HEK293 (cell line): ENCODE measurements around the gene TANC1.

Experiments used
- CTCF ChIA-PET: fragments of 350-600 bp; formaldehyde crosslinking; extraction: SDS; loops from one replicate; lab custom pipeline; 2021; ENCODE audit warnings: antibody characterized with exemption; lab: Yijun Ruan, JAX
- POLR2A ChIA-PET: fragments of 300-600 bp; formaldehyde crosslinking; extraction: SDS; loops from one replicate; lab custom pipeline; 2020; ENCODE audit warnings: antibody characterized with exemption, inconsistent platforms; lab: Yijun Ruan, JAX
- H3K27ac ChIP-seq: fragments of 200-500 bp; sonication (Bioruptor generic); 2 replicates; pipeline ENCODE4 v1.5.1; 2014; ENCODE audit warnings: low read depth, low read length, control low read depth, inconsistent platforms; ENCODE audit errors: extremely low read depth
- H3K36me3 ChIP-seq, 2 experiments: fragments of 200-500 bp in 1 of 2; sonication (Bioruptor generic) in 1 of 2; 1 replicate in 1 of 2; 2 replicates in 1 of 2; pipeline ENCODE4 v1.5.1; 2014 to 2017; ENCODE audit warnings: inconsistent platforms in 2 of 2, low read length in 2 of 2; ENCODE audit not compliant: control insufficient read depth in 2 of 2, insufficient read depth in 1 of 2
- H3K4me1 ChIP-seq: fragments of 200-500 bp; sonication (Bioruptor generic); 2 replicates; pipeline ENCODE4 v1.5.1; 2014; ENCODE audit warnings: mild to moderate bottlenecking, low read length, inconsistent platforms; ENCODE audit not compliant: control insufficient read depth, insufficient read depth
- H3K4me3 ChIP-seq: 2 replicates; pipeline ENCODE4 v1.5.1; 2011; ENCODE audit warnings: low read depth, mild to moderate bottlenecking, control low read depth, low read length, moderate library complexity
- H3K9me3 ChIP-seq: fragments of 200-500 bp; sonication (Bioruptor generic); 2 replicates; pipeline ENCODE4 v1.5.1; 2014; ENCODE audit warnings: low read depth, low read length, inconsistent platforms; ENCODE audit not compliant: control insufficient read depth, insufficient read depth
- EGR2 ChIP-seq: fragments of 450-650 bp; formaldehyde crosslinking; IDR thresholded peaks from 2 replicates; pipeline ENCODE4 v1.5.1; 2016; ENCODE audit warnings: low read depth, missing biosample characterization, missing genetic modification characterization
- GFI1B ChIP-seq: fragments of 450-650 bp; formaldehyde crosslinking; IDR thresholded peaks from 2 replicates; pipeline ENCODE4 v1.5.1; 2016; ENCODE audit warnings: missing biosample characterization, missing genetic modification characterization
- HOXC10 ChIP-seq: sonication (generic); formaldehyde crosslinking; IDR thresholded peaks from 2 replicates; pipeline ENCODE4 v1.8.1; 2023; ENCODE audit warnings: mild to moderate bottlenecking, missing genetic modification reagents
- MEIS1 ChIP-seq: sonication (generic); formaldehyde crosslinking; IDR thresholded peaks from 2 replicates; pipeline ENCODE4 v1.8.1; 2022; ENCODE audit warnings: missing genetic modification reagents, mild to moderate bottlenecking, borderline replicate concordance
- MZF1 ChIP-seq: fragments of 450-650 bp; formaldehyde crosslinking; IDR thresholded peaks from 2 replicates; pipeline ENCODE4 v1.5.1; 2017; ENCODE audit warnings: missing biosample characterization, missing genetic modification characterization, borderline replicate concordance
- SP7 ChIP-seq: fragments of 450-650 bp; formaldehyde crosslinking; IDR thresholded peaks from 2 replicates; pipeline ENCODE4 v1.5.1; 2016; ENCODE audit warnings: missing biosample characterization, missing genetic modification characterization
- ZBTB1 ChIP-seq: fragments of 450-650 bp; formaldehyde crosslinking; IDR thresholded peaks from 2 replicates; pipeline ENCODE4 v1.5.1; 2016; ENCODE audit warnings: missing biosample characterization, missing genetic modification characterization
- ZFP3 ChIP-seq: fragments of 450-650 bp; formaldehyde crosslinking; IDR thresholded peaks from 2 replicates; pipeline ENCODE4 v1.5.1; 2016; ENCODE audit warnings: low read depth, missing biosample characterization, missing genetic modification characterization
- ZNF114 ChIP-seq: fragments of 450-650 bp; formaldehyde crosslinking; IDR thresholded peaks from 2 replicates; pipeline ENCODE4 v1.5.0; 2017; ENCODE audit warnings: missing biosample characterization, missing genetic modification characterization
- ZNF121 ChIP-seq: fragments of 450-650 bp; formaldehyde crosslinking; IDR thresholded peaks from 2 replicates; pipeline ENCODE4 v1.5.1; 2016; ENCODE audit warnings: missing biosample characterization, missing genetic modification characterization
- ZNF175 ChIP-seq: fragments of 450-650 bp; formaldehyde crosslinking; IDR thresholded peaks from 2 replicates; pipeline ENCODE4 v1.5.1; 2016; ENCODE audit warnings: missing biosample characterization, missing genetic modification characterization
- ZNF311 ChIP-seq: fragments of 450-650 bp; formaldehyde crosslinking; IDR thresholded peaks from 2 replicates; pipeline ENCODE4 v1.5.1; 2017; ENCODE audit warnings: missing biosample characterization, missing genetic modification characterization, borderline replicate concordance
- ZNF335 ChIP-seq: fragments of 450-650 bp; formaldehyde crosslinking; conservative IDR thresholded peaks from 2 replicates; pipeline ENCODE4 v1.5.1; 2016; ENCODE audit warnings: missing biosample characterization, missing genetic modification characterization
- ZNF354C ChIP-seq: fragments of 450-650 bp; formaldehyde crosslinking; IDR thresholded peaks from 2 replicates; pipeline ENCODE4 v1.5.1; 2016; ENCODE audit warnings: missing biosample characterization, missing genetic modification characterization, low read depth, borderline replicate concordance
- ZNF426 ChIP-seq: fragments of 450-650 bp; formaldehyde crosslinking; IDR thresholded peaks from 2 replicates; pipeline ENCODE4 v1.5.1; 2017; ENCODE audit warnings: missing biosample characterization, missing genetic modification characterization, mild to moderate bottlenecking, inconsistent platforms, moderate library complexity
- ZNF555 ChIP-seq: fragments of 450-650 bp; formaldehyde crosslinking; conservative IDR thresholded peaks from 2 replicates; pipeline ENCODE4 v1.5.1; 2017; ENCODE audit warnings: missing biosample characterization, mild to moderate bottlenecking, missing genetic modification characterization, inconsistent platforms
- ZNF560 ChIP-seq: fragments of 450-650 bp; formaldehyde crosslinking; IDR thresholded peaks from 2 replicates; pipeline ENCODE4 v1.5.1; 2017; ENCODE audit warnings: missing biosample characterization, missing genetic modification characterization, borderline replicate concordance
- ZNF677 ChIP-seq: fragments of 450-650 bp; IDR thresholded peaks from 2 replicates; pipeline ENCODE4 v1.5.0; 2018; ENCODE audit warnings: missing biosample characterization, mild to moderate bottlenecking, missing genetic modification characterization, moderate library complexity
- ZNF792 ChIP-seq: fragments of 450-650 bp; formaldehyde crosslinking; IDR thresholded peaks from 2 replicates; pipeline ENCODE4 v1.5.1; 2016; ENCODE audit warnings: missing biosample characterization, missing genetic modification characterization
- ZXDB ChIP-seq: fragments of 450-650 bp; formaldehyde crosslinking; IDR thresholded peaks from 2 replicates; pipeline ENCODE4 v1.5.1; 2016; ENCODE audit warnings: missing biosample characterization, missing genetic modification characterization
- TF ChIP-seq, protein P1 (sequence below): fragments of 450-650 bp; formaldehyde crosslinking; IDR thresholded peaks from 2 replicates; pipeline ENCODE4 v1.5.1; 2017; ENCODE audit warnings: missing biosample characterization, missing genetic modification characterization
- TF ChIP-seq, protein P2 (sequence below): fragments of 450-650 bp; formaldehyde crosslinking; IDR thresholded peaks from 2 replicates; pipeline ENCODE4 v1.5.1; 2016; ENCODE audit warnings: missing biosample characterization, missing genetic modification characterization, borderline replicate concordance
- TF ChIP-seq, protein P3 (sequence below): fragments of 450-650 bp; formaldehyde crosslinking; IDR thresholded peaks from 2 replicates; pipeline ENCODE4 v1.5.1; 2016; ENCODE audit warnings: missing biosample characterization, missing genetic modification characterization

Gene TANC1

DNA sequence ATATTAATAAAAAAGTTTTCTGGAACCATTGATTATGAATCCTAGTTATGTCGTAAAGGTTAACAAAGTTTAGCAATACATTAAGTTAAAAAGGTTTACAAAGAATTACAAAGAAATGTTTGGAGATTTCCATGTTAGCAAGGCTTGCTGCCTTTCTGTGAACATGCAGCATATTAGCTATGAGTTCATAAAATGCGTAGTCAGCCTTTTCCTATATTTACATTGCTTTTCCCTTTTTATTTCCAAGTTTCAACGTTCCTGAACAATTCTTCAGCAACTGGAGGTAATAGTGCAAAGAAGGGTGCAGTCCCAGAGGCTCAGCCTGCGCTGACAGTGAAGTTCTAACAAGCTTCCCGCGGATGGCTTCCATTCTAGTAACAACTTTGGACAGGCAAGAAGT, 266.4 kb downstream of the TANC1 start:
- POLR2A ChIA-PET = no interaction called here
- CTCF ChIA-PET = no interaction called here
- H3K27ac ChIP-seq = no peak overlapping the region

DNA sequence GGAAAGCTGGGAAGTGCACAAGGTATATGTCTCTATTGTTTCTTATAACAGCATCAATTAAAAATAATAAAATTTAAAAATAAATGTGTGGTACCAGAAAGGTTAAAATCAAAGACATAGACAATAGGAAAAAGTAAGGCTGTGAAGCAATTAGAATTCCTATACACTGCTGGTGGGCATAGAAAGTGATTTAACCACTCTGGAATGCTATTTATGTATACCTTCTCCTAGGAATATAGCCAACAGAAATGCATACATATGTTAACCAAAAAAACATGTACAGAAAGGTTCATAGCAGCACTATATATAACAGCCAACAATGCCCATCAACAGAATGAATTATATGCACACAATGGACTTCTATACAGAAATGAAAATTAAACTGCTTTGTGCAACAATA, 275.1 kb downstream of the TANC1 start:
- H3K4me1 ChIP-seq = no peaks in the 10 kb centered on the region
- H3K27ac ChIP-seq = no peak overlapping the region
- TF ChIP-seq, protein P1, sequence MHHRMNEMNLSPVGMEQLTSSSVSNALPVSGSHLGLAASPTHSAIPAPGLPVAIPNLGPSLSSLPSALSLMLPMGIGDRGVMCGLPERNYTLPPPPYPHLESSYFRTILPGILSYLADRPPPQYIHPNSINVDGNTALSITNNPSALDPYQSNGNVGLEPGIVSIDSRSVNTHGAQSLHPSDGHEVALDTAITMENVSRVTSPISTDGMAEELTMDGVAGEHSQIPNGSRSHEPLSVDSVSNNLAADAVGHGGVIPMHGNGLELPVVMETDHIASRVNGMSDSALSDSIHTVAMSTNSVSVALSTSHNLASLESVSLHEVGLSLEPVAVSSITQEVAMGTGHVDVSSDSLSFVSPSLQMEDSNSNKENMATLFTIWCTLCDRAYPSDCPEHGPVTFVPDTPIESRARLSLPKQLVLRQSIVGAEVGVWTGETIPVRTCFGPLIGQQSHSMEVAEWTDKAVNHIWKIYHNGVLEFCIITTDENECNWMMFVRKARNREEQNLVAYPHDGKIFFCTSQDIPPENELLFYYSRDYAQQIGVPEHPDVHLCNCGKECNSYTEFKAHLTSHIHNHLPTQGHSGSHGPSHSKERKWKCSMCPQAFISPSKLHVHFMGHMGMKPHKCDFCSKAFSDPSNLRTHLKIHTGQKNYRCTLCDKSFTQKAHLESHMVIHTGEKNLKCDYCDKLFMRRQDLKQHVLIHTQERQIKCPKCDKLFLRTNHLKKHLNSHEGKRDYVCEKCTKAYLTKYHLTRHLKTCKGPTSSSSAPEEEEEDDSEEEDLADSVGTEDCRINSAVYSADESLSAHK (tag by site-specific recombination) = no peak
- TF ChIP-seq GFI1B (tag by site-specific recombination) (no peak), ZNF560 (no peak), ZNF677 (tag by site-specific recombination) (no peak), ZNF121 (tag by site-specific recombination) (no peak)
- H3K4me3 ChIP-seq = no peak overlapping the region
- ChIA-PET POLR2A (no interaction called here), CTCF (no interaction called here)
- H3K36me3 ChIP-seq = peaks cover 30 to 53% of the 10 kb centered on the region in 2 experiments
- H3K9me3 ChIP-seq = no peaks in the 10 kb centered on the region

More for the DNA sequence above, 266.4 kb downstream of the TANC1 start:
- Histone ChIP-seq H3K9me3 (no peaks in the 10 kb centered on the region), H3K4me1 (no peaks in the 10 kb centered on the region), H3K36me3 (peaks cover 8 to 75% of the 10 kb centered on the region in 2 experiments), H3K4me3 (no peak overlapping the region)
- TF ChIP-seq ZNF354C (tag by site-specific recombination) (no peak), ZNF555 (tag by site-specific recombination) (no peak), ZNF335 (no peak), ZNF114 (no peak), ZNF175 (tag by site-specific recombination) (no peak), MEIS1 (CRISPR knock-in tag) (no peak), HOXC10 (CRISPR knock-in tag) (no peak), ZNF792 (tag by site-specific recombination) (no peak), ZXDB (tag by site-specific recombination) (no peak), ZFP3 (tag by site-specific recombination) (no peak), MZF1 (tag by site-specific recombination) (no peak), ZNF426 (tag by site-specific recombination) (no peak), ZNF311 (tag by site-specific recombination) (no peak), EGR2 (tag by site-specific recombination) (no peak), SP7 (no peak), ZBTB1 (tag by site-specific recombination) (no peak)
- TF ChIP-seq, protein P2, sequence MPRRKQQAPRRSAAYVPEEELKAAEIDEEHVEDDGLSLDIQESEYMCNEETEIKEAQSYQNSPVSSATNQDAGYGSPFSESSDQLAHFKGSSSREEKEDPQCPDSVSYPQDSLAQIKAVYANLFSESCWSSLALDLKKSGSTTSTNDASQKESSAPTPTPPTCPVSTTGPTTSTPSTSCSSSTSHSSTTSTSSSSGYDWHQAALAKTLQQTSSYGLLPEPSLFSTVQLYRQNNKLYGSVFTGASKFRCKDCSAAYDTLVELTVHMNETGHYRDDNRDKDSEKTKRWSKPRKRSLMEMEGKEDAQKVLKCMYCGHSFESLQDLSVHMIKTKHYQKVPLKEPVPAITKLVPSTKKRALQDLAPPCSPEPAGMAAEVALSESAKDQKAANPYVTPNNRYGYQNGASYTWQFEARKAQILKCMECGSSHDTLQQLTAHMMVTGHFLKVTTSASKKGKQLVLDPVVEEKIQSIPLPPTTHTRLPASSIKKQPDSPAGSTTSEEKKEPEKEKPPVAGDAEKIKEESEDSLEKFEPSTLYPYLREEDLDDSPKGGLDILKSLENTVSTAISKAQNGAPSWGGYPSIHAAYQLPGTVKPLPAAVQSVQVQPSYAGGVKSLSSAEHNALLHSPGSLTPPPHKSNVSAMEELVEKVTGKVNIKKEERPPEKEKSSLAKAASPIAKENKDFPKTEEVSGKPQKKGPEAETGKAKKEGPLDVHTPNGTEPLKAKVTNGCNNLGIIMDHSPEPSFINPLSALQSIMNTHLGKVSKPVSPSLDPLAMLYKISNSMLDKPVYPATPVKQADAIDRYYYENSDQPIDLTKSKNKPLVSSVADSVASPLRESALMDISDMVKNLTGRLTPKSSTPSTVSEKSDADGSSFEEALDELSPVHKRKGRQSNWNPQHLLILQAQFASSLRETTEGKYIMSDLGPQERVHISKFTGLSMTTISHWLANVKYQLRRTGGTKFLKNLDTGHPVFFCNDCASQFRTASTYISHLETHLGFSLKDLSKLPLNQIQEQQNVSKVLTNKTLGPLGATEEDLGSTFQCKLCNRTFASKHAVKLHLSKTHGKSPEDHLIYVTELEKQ (tag by site-specific recombination) = no peak
- TF ChIP-seq, protein P3, sequence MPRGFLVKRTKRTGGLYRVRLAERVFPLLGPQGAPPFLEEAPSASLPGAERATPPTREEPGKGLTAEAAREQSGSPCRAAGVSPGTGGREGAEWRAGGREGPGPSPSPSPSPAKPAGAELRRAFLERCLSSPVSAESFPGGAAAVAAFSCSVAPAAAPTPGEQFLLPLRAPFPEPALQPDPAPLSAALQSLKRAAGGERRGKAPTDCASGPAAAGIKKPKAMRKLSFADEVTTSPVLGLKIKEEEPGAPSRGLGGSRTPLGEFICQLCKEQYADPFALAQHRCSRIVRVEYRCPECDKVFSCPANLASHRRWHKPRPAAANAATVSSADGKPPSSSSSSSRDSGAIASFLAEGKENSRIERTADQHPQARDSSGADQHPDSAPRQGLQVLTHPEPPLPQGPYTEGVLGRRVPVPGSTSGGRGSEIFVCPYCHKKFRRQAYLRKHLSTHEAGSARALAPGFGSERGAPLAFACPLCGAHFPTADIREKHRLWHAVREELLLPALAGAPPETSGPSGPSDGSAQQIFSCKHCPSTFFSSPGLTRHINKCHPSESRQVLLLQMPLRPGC (tag by site-specific recombination) = no peak
